Measurements from ENCODE around the gene GGA1.
A peak's percentile ranks its signal among the peaks of the same experiment; 100 is the strongest.
"Not testable (repeated sequence)": the region's sequence is repeated elsewhere in the genome, so short reads cannot be mapped to it uniquely, and the experiment has no call there.

GGA1 gene

GRCh38 chr22:37609240-37610152 is 862 bp downstream of the GGA1 start:
- peak; percentile 23 for DNase-seq (ENCODE audit: low spot score)

GRCh38 chr22:37610153-37610475 is 1.5 kb downstream of the GGA1 start:
- DNase-seq (ENCODE audit: low spot score), result not testable (repeated sequence)

GRCh38 chr22:37610480-37611129 is 2.0 kb downstream of the GGA1 start:
- no peak for DNase-seq (ENCODE audit: low spot score)

GRCh38 chr22:37611207-37611606 is 2.6 kb downstream of the GGA1 start:
- DNase-seq (ENCODE audit: low spot score), result no peak

GRCh38 chr22:37616201-37617083 is 7.8 kb downstream of the GGA1 start:
- no peak for DNase-seq (ENCODE audit: low spot score)

- DNase-seq (ENCODE audit: low spot score), result no peak
Observed at GRCh38 chr22:37617431-37617830, 8.8 kb downstream of the GGA1 start.

- DNase-seq (ENCODE audit: low spot score), result no peak
Observed at GRCh38 chr22:37618072-37618656, 9.5 kb downstream of the GGA1 start.

- no peak for DNase-seq (ENCODE audit: low spot score)
Observed at GRCh38 chr22:37618674-37619073, 10.0 kb downstream of the GGA1 start.

GRCh38 chr22:37619991-37620390 is 11.4 kb downstream of the GGA1 start:
- DNase-seq (ENCODE audit: low spot score), result no peak

- no peak for DNase-seq (ENCODE audit: low spot score)
Observed at GRCh38 chr22:37621352-37621860, 12.8 kb downstream of the GGA1 start.

- DNase-seq (ENCODE audit: low spot score), result peak; percentile 95
Observed at GRCh38 chr22:37623075-37624016, 14.7 kb downstream of the GGA1 start.

GRCh38 chr22:37624017-37624365 is 15.4 kb downstream of the GGA1 start:
- no peak for DNase-seq (ENCODE audit: low spot score)

GRCh38 chr22:37624876-37625275 is 16.2 kb downstream of the GGA1 start:
- DNase-seq (ENCODE audit: low spot score), result no peak

GRCh38 chr22:37625737-37626136 is 17.1 kb downstream of the GGA1 start:
- no peak for DNase-seq (ENCODE audit: low spot score)

- DNase-seq (ENCODE audit: low spot score), result no peak
Observed at GRCh38 chr22:37626144-37626543, 17.5 kb downstream of the GGA1 start.

GRCh38 chr22:37626556-37627075 is 18.0 kb downstream of the GGA1 start:
- DNase-seq (ENCODE audit: low spot score), result no peak

- no peak for DNase-seq (ENCODE audit: low spot score)
Observed at GRCh38 chr22:37627121-37627520, 18.5 kb downstream of the GGA1 start.

GRCh38 chr22:37627545-37627944 is 18.9 kb downstream of the GGA1 start:
- no peak for DNase-seq (ENCODE audit: low spot score)

GRCh38 chr22:37628830-37629229 is 20.2 kb downstream of the GGA1 start:
- DNase-seq (ENCODE audit: low spot score), result no peak

GRCh38 chr22:37629928-37630327 is 21.3 kb downstream of the GGA1 start:
- DNase-seq (ENCODE audit: low spot score), result no peak

Measured in iPS-NIHi11 (cell line).